ENCODE data around the gene MND1. TPM values are rescaled to one million over a fixed set of nuclear protein-coding genes. Genes with fewer than 3 reads are reported as not detected.

Gene MND1
- total RNA-seq, 4 donors from 2014 or later: 2.3 to 4.2 (median 3.8) TPM

- intact Hi-C loops (cut with DNase I): no loop called here
Observed at GRCh38 chr4:153403726-153404125, 59.2 kb downstream of the MND1 start.

GRCh38 chr4:153407906-153408305 lies 63.4 kb downstream of the MND1 start:
- Histone ChIP-seq H3K4me3 (no peak overlapping the region), H3K9me3 (no peaks in the 10 kb centered on the region), H3K4me1 (peaks cover 0 to 11% (median 6%) of the 10 kb centered on the region in 3 donors), H3K27ac (no peak overlapping the region), H3K36me3 (no peaks in the 10 kb centered on the region), H3K27me3 (no peaks in the 10 kb centered on the region)
- TF ChIP-seq CTCF (IDR thresholded peaks at IDR 0.05) (no peak), POLR2A (IDR thresholded peaks at IDR 0.05) (no peak)
- DNase-seq: no peak
- intact Hi-C loops (cut with DNase I): no loop called here
- 93 to 100% methylated on average over 3 of the region's 3 CpGs for WGBS, 2 donors

More at GRCh38 chr4:153403726-153404125, 59.2 kb downstream of the MND1 start:
- H3K27me3 ChIP-seq: no peaks in the 10 kb centered on the region
- TF ChIP-seq CTCF (IDR thresholded peaks at IDR 0.05) (no peak), POLR2A (IDR thresholded peaks at IDR 0.05) (no peak)
- no peak overlapping the region for H3K4me3 ChIP-seq
- H3K27ac ChIP-seq: no peak overlapping the region
- no peaks in the 10 kb centered on the region for H3K9me3 ChIP-seq
- H3K36me3 ChIP-seq: no peaks in the 10 kb centered on the region
- DNase-seq: no peak
- 93 to 95% methylated on average over 1 of the region's 1 CpG for WGBS, 2 donors
- H3K4me1 ChIP-seq: no peaks in the 10 kb centered on the region

GRCh38 chr4:153408932-153409331 lies 64.4 kb downstream of the MND1 start:
- TF ChIP-seq POLR2A (IDR thresholded peaks at IDR 0.05) (no peak), CTCF (IDR thresholded peaks at IDR 0.05) (no peak)
- H3K27ac ChIP-seq: no peak overlapping the region
- no peaks in the 10 kb centered on the region for H3K36me3 ChIP-seq
- WGBS, 2 donors: 72 to 77% methylated on average over 3 of the region's 3 CpGs
- DNase-seq: no peak
- intact Hi-C loops (cut with DNase I): no loop called here
- no peaks in the 10 kb centered on the region for H3K9me3 ChIP-seq
- peaks cover 0 to 11% (median 6%) of the 10 kb centered on the region in 3 donors for H3K4me1 ChIP-seq
- H3K4me3 ChIP-seq: no peak overlapping the region
- H3K27me3 ChIP-seq: no peaks in the 10 kb centered on the region

GRCh38 chr4:153409412-153409811 lies 64.9 kb downstream of the MND1 start:
- H3K27ac ChIP-seq: no peak overlapping the region
- intact Hi-C loops (cut with DNase I): no loop called here
- DNase-seq: no peak

GRCh38 chr4:153409924-153410501 lies 65.5 kb downstream of the MND1 start:
- 68% methylated on average over 4 of the region's 4 CpGs for WGBS, 2 donors
- no peak overlapping the region for H3K27ac ChIP-seq
- no peak overlapping the region for H3K4me3 ChIP-seq
- no peak for DNase-seq
- no peaks in the 10 kb centered on the region for H3K36me3 ChIP-seq
- no peaks in the 10 kb centered on the region for H3K27me3 ChIP-seq
- H3K4me1 ChIP-seq: peaks cover 0 to 11% (median 6%) of the 10 kb centered on the region in 3 donors
- TF ChIP-seq POLR2A (IDR thresholded peaks at IDR 0.05) (no peak), CTCF (IDR thresholded peaks at IDR 0.05) (no peak)
- H3K9me3 ChIP-seq: no peaks in the 10 kb centered on the region
- intact Hi-C loops (cut with DNase I): no loop called here

More at GRCh38 chr4:153409412-153409811, 64.9 kb downstream of the MND1 start:
- H3K9me3 ChIP-seq: no peaks in the 10 kb centered on the region
- no peaks in the 10 kb centered on the region for H3K36me3 ChIP-seq
- TF ChIP-seq CTCF (IDR thresholded peaks at IDR 0.05) (no peak), POLR2A (IDR thresholded peaks at IDR 0.05) (no peak)
- no peak overlapping the region for H3K4me3 ChIP-seq
- H3K27me3 ChIP-seq: no peaks in the 10 kb centered on the region
- WGBS, 2 donors: 49 to 64% methylated on average over 2 of the region's 2 CpGs
- H3K4me1 ChIP-seq: peaks cover 0 to 11% (median 6%) of the 10 kb centered on the region in 3 donors

All from esophagus squamous epithelium (tissue), 5 donors.